GM04504 (cell line): ENCODE data around the gene IGSF21.
"Not testable (repeated sequence)": the region's sequence is repeated elsewhere in the genome, so short reads cannot be mapped to it uniquely, and the experiment has no call there.

Experiments
- DNase-seq: peaks from one replicate; pipeline ENCODE4 v3.0.0-alpha.2; 2012; ENCODE audit warnings: low read depth

Gene IGSF21

GRCh38 chr1:18145851-18146618, 38.4 kb downstream of the IGSF21 start:
- no peak for DNase-seq

- DNase-seq: no peak
These were observed 39.3 kb downstream of the IGSF21 start for GRCh38 chr1:18146886-18147285.

DNA sequence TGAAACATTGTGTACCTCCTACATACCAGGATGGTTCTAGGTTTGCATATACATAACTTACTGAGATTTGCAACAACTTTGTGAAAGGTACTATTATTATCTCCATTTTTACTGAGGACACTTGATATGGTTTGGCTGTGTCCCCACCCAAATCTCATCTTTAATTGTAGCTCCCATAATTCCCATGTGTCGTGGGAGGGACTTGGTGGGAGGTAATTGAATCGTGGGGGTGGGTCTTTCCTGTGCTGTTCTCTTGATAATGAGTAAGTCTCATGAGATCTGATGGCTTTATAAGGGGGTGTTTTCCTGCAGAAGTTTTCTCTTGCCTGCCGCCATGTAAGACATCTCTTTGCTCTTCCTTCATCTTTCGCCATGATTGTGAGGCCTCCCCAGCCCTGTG, 40.1 kb downstream of the IGSF21 start:
- DNase-seq: no peak

DNA sequence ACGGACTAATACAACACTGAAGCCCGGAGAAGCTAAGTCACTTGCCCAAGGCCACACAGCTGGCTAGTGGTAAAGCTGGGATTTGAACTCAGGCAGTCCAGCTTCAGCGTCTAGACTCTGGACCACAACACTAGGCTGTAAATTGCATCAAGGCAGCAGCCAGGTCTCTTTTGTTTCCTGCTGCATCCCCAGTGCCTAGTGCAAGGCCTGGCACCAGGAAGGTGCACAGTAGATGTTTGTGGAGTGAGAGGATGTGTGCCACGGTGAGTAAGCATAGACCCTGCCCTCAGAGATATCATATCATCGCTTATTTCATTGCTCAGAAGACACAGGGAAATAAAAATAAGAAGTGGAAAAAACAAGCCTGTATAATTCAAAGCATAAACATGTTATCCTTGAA, 40.9 kb downstream of the IGSF21 start:
- no peak for DNase-seq

GRCh38 chr1:18149027-18149641, 41.5 kb downstream of the IGSF21 start:
- DNase-seq: no peak

DNA sequence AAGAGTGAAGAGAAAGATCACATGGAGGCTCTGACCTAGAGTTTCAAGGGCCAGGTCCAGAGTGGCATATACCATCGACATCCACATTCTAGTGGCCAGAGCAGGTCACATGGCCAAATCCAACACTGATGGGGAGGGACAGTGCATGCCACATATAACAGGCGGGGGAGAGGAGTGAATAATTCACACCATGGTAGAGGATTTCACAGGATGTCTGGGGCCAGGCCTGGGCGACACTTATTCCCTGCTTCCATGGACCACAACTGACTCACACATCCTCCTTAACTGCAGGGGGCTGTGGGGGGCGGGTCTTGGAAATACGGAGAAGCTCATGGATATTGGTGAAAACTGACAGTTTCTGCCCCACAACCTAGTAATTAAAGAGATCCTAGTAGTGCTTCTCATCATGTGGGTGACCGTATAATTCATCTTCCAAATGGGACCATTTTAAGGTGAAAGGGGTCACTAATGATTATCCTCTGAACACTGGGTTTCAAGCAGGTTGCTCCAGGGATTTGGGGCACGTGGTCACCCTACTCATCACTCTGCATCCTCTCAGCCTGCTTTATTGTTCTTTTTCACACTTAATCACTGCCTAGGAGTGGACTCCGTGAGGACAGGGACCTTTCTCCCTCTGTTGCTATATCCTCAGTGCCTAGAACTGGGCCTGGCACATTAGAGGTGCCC, 44.0 kb downstream of the IGSF21 start:
- no peak for DNase-seq

- DNase-seq: no peak
These were observed 47.0 kb downstream of the IGSF21 start for GRCh38 chr1:18154430-18155194.

GRCh38 chr1:18155881-18156385, 48.3 kb downstream of the IGSF21 start:
- DNase-seq: no peak

- no peak for DNase-seq
These were observed 49.8 kb downstream of the IGSF21 start for GRCh38 chr1:18157352-18157751.

DNA sequence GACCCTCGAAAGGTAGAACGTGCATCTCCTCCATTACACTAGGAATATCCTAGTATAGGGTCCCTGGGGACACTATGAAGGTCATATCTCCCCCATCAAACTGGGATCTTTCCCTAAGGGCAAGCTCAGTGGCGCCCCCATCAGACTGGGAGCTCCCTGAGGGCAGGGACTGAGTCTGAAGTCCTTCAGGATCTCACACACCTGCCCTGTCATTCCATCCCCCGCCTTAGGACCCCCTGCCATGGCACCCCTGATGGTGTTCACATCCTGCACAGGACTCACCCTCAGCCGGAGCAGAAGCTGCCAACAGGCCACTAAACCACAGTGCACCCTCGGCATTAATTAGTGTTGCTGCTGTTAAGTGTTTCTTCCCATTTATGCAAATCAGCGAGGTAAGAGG, 50.4 kb downstream of the IGSF21 start:
- DNase-seq: no peak

- DNase-seq: no peak
These were observed 51.1 kb downstream of the IGSF21 start for GRCh38 chr1:18158714-18159113.

DNA sequence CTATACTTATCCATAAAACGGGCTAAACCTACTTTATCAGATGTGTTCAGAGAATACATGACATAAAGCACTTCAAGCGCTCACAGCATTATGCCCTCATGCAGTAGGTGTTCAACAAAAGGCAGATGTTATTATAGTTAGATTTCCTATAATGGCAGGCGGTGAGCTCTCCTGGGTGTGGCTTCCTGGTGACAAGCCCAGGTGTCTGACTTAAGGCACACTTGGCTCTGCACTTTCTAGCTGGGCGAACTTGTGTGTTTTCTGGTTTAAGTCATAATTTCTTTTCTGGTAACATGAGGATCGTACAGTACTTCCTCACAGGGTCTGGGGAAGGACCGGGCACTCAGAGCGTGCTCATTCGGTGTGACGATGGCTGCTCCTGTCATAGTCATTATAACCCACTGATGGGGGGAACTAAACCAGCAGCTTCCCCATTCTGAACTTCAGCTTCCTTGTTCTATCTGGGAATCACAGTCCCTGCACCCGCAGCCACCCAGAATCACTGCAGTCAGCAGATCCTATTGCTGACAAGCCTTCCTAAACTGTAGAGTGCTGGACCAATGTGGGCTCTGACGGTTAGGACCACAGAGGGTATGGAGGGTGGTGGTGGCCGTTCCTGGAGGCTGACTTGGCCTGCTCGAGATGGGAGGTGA, 52.8 kb downstream of the IGSF21 start:
- DNase-seq: no peak

- DNase-seq: no peak
These were observed 54.1 kb downstream of the IGSF21 start for GRCh38 chr1:18161690-18162089.

- DNase-seq: not testable (repeated sequence)
These were observed 58.0 kb downstream of the IGSF21 start for GRCh38 chr1:18165640-18166039.

GRCh38 chr1:18166341-18166740, 58.7 kb downstream of the IGSF21 start:
- no peak for DNase-seq

DNA sequence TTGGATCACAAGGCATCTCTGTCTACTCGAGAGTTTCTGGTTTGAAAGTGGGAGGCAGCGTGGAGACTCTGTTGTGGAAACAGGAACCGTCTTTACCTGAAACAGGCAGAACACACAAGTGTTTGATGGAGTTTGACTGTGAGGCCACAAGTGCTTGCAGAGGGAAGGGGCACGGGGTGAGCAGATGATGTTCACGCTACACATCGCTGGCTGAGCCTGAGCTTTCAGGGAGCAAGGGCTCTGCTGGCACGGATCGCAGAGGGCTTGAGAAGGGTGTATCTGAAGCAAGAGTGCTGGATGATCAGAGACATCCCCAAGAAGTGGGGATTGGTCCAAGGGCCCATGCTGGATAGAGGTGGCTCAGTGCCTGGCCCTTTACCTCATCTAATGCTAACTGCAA, 59.3 kb downstream of the IGSF21 start:
- DNase-seq: no peak

DNA sequence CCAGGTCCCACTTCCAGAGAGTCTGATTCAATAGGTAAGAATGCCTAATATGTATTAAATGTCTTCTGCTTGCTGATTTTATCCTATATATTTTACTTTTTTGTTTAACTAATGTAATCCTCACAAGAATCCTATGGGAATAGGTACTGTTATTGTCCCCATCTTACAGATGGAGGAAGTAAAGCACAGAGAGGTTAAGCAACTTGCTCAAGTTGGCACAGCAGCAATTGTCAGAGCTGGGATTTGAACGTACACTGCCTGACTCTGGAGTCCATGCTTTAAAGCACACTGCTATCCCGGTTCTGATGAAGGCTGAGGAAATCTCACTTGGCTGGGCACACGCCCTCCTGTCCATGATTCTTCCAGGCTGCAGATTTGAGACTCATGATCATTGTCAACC, 62.8 kb downstream of the IGSF21 start:
- DNase-seq: no peak

DNA sequence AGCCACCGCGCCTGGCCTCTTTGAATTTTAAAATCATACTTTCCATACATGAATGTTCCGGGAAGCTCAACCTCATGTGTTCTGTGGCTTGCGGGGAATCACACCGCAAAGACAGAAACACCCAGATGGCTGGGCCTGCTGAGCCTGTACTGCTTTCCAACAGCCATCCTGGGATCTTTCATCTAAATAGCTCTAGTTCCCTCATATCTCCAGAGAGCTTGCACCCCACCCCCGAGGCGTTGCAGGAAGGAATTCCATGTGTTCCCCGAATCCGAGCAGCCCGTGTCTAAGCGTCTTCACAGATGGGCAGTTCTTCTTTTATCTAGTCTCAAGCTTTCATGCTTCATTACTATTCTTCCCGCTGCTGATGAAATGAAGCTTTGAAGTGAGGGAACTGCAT, 66.4 kb downstream of the IGSF21 start:
- no peak for DNase-seq

- no peak for DNase-seq
These were observed 67.5 kb downstream of the IGSF21 start for GRCh38 chr1:18175051-18175450.

GRCh38 chr1:18175530-18176377, 68.2 kb downstream of the IGSF21 start:
- DNase-seq: no peak

DNA sequence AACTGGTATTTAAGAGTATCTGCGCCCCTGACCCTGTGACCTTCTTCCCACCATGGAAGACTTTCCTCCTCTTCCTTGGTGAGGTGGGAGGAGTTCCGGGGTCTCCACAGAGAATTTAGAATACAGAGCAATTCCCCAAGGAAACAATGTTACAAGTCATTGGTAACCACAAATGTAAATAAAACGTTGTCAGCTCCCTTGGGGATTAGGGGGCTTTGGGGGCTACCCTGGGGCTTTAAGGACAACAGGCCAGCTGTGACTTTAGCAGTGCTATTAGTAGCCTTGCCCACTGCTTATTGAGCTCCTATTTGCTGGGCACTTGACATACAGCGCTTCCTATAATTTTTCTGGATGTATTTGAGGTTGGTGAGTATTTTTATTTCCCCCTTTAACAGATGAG, 69.0 kb downstream of the IGSF21 start:
- DNase-seq: no peak
